Measurements from ENCODE around the gene ADGRG6.
"Not testable (repeated sequence)": the region's sequence is repeated elsewhere in the genome, so short reads cannot be mapped to it uniquely, and the experiment has no call there.

The ADGRG6 gene

GRCh38 chr6:142301651-142302391 is at the start of gene ADGRG6:
Gene ADGRG6 (plus strand): TSS chr6:142302007. CDS start chr6:142302330, 323 bp downstream.
- DNase-seq, result peak; percentile 29

- no peak for DNase-seq
Measured at GRCh38 chr6:142254513-142254912, 47.3 kb upstream of the ADGRG6 start.

- no peak for DNase-seq
Measured at GRCh38 chr6:142255785-142256184, 46.0 kb upstream of the ADGRG6 start.

GRCh38 chr6:142258305-142258704 is 43.5 kb upstream of the ADGRG6 start:
- no peak for DNase-seq

GRCh38 chr6:142258757-142259156 is 43.0 kb upstream of the ADGRG6 start:
- no peak for DNase-seq

GRCh38 chr6:142260748-142261147 is 41.1 kb upstream of the ADGRG6 start:
- no peak for DNase-seq

GRCh38 chr6:142262231-142262630 is 39.6 kb upstream of the ADGRG6 start:
- no peak for DNase-seq

GRCh38 chr6:142265476-142265875 is 36.3 kb upstream of the ADGRG6 start:
- no peak for DNase-seq

- DNase-seq, result no peak
Measured at GRCh38 chr6:142266060-142266459, 35.7 kb upstream of the ADGRG6 start.

GRCh38 chr6:142271476-142271875 is 30.3 kb upstream of the ADGRG6 start:
- DNase-seq, result no peak

GRCh38 chr6:142274656-142275055 is 27.2 kb upstream of the ADGRG6 start:
- DNase-seq, result no peak

- DNase-seq, result no peak
Measured at GRCh38 chr6:142275236-142276006, 26.4 kb upstream of the ADGRG6 start.

- DNase-seq, result no peak
Measured at GRCh38 chr6:142276256-142276655, 25.6 kb upstream of the ADGRG6 start.

GRCh38 chr6:142279350-142280180 is 22.2 kb upstream of the ADGRG6 start:
- no peak for DNase-seq

- DNase-seq, result no peak
Measured at GRCh38 chr6:142280265-142280664, 21.5 kb upstream of the ADGRG6 start.

GRCh38 chr6:142280927-142281326 is 20.9 kb upstream of the ADGRG6 start:
- no peak for DNase-seq

- DNase-seq, result not testable (repeated sequence)
Measured at GRCh38 chr6:142283138-142283537, 18.7 kb upstream of the ADGRG6 start.

GRCh38 chr6:142284419-142284818 is 17.4 kb upstream of the ADGRG6 start:
- no peak for DNase-seq

GRCh38 chr6:142285235-142286087 is 16.3 kb upstream of the ADGRG6 start:
- no peak for DNase-seq

- no peak for DNase-seq
Measured at GRCh38 chr6:142286088-142286409, 15.8 kb upstream of the ADGRG6 start.

GRCh38 chr6:142289687-142290086 is 12.1 kb upstream of the ADGRG6 start:
- DNase-seq, result no peak

GRCh38 chr6:142290851-142291250 is 11.0 kb upstream of the ADGRG6 start:
- DNase-seq, result no peak

GRCh38 chr6:142291512-142291911 is 10.3 kb upstream of the ADGRG6 start:
- DNase-seq, result no peak
